ENCODE results near the gene SMARCD2. TPM values are rescaled to one million over a fixed set of nuclear protein-coding genes. Genes with fewer than 3 reads are reported as not detected.

Gene SMARCD2
- total RNA-seq, 4 donors from 2014 or later, result 111 to 161 (median 133) TPM

DNA sequence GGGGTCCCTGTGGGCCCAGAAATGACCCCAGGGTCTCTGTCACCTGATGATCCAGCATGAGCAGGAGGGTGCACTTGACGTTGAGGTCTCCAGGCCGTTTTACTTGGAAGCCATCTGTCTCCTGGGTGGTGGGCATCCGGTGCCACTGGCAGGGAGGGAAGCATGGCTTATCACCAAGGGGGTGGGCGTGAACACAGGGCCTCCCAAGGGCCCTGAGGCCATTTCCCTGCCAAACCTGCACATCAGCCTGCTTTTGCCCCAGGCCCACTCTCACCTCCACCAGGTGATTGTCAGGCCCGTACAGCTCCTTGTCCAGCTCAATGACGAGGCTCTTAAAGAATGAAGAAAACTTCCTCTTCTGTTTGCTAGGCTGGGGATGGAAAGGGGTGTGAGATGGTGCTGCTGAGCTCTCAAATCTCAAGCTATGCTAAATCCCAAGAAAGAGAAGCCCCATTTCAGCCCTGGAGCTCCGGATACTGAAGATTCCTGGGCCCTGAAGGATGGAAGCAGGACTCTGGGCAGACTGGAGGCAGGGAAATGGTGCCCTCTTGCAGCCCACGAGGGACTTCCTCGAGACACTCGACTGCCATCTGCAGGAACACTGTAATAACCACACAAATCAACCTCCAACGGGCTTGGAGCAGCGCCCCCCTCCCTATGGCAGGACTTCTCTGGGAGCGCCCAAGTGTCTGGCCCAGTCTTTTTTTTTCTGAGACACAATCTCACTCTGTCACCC is 7.9 kb downstream of the SMARCD2 start:
- no peak overlapping the region for H3K4me3 ChIP-seq
- DNase-seq, result no peak
- H3K36me3 ChIP-seq, result peaks cover 41 to 80% (median 72%) of the 10 kb centered on the region in 3 donors
- no peaks in the 10 kb centered on the region for H3K9me3 ChIP-seq
- H3K4me1 ChIP-seq, result peaks cover 29 to 80% (median 35%) of the 10 kb centered on the region in 3 donors
- intact Hi-C loops (cut with DNase I), result no loop called here
- peak overlapping the region; percentile 7 to 51 (median 30) for H3K27ac ChIP-seq
- H3K27me3 ChIP-seq, result no peaks in the 10 kb centered on the region
- TF ChIP-seq, protein P1, sequence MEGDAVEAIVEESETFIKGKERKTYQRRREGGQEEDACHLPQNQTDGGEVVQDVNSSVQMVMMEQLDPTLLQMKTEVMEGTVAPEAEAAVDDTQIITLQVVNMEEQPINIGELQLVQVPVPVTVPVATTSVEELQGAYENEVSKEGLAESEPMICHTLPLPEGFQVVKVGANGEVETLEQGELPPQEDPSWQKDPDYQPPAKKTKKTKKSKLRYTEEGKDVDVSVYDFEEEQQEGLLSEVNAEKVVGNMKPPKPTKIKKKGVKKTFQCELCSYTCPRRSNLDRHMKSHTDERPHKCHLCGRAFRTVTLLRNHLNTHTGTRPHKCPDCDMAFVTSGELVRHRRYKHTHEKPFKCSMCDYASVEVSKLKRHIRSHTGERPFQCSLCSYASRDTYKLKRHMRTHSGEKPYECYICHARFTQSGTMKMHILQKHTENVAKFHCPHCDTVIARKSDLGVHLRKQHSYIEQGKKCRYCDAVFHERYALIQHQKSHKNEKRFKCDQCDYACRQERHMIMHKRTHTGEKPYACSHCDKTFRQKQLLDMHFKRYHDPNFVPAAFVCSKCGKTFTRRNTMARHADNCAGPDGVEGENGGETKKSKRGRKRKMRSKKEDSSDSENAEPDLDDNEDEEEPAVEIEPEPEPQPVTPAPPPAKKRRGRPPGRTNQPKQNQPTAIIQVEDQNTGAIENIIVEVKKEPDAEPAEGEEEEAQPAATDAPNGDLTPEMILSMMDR (IDR thresholded peaks at IDR 0.05), result peak in 4 of 6 experiments; percentile 34 to 70 (median 46)
- TF ChIP-seq POLR2A (IDR thresholded peaks at IDR 0.05), result no peak
- WGBS, 2 donors, result 18 to 31% methylated on average over 11 of the region's 13 CpGs

DNA sequence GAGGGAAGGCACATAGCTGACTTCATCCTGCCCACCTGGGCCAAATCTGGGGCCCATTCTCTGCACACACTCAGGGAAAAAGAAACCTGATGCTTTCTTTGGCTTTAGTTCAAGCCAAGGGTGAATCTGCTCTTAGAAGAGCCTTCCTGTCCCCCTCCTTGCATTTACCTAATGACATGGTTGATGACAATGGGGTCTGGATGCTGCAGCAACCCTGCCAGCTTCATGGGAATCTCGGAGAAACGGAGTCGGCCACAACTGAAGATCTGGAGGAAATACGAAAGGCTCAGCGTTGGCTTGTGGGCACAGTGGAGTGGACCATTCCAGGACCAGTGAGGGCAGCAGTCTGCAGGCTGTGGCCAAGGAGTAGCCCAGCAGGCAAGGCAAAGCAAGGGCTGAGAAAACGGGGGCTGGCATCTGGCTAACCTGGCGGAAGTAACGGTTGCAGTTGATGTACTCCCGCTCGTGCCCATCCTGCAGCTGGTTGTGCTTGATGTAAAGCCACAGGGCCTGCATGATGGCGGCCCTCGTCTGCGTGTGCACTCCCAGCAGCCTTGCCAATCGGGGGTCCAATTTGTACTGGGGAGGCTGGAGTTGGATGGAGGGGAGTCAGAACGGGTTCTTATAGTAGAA is 8.6 kb downstream of the SMARCD2 start:
- 87 to 90% methylated on average over 11 of the region's 15 CpGs for WGBS, 2 donors
- peak overlapping the region in 3 of 4 donors; percentile 7 to 51 (median 36) for H3K27ac ChIP-seq
- H3K36me3 ChIP-seq, result peaks cover 41 to 88% (median 76%) of the 10 kb centered on the region in 3 donors
- H3K27me3 ChIP-seq, result no peaks in the 10 kb centered on the region
- no peak for DNase-seq
- H3K9me3 ChIP-seq, result no peaks in the 10 kb centered on the region
- TF ChIP-seq, protein P1 (IDR thresholded peaks at IDR 0.05), result no peak
- no peak for TF ChIP-seq POLR2A (IDR thresholded peaks at IDR 0.05)
- intact Hi-C loops (cut with DNase I), result no loop called here
- no peak overlapping the region for H3K4me3 ChIP-seq
- H3K4me1 ChIP-seq, result peaks cover 27 to 80% (median 34%) of the 10 kb centered on the region in 3 donors

DNA sequence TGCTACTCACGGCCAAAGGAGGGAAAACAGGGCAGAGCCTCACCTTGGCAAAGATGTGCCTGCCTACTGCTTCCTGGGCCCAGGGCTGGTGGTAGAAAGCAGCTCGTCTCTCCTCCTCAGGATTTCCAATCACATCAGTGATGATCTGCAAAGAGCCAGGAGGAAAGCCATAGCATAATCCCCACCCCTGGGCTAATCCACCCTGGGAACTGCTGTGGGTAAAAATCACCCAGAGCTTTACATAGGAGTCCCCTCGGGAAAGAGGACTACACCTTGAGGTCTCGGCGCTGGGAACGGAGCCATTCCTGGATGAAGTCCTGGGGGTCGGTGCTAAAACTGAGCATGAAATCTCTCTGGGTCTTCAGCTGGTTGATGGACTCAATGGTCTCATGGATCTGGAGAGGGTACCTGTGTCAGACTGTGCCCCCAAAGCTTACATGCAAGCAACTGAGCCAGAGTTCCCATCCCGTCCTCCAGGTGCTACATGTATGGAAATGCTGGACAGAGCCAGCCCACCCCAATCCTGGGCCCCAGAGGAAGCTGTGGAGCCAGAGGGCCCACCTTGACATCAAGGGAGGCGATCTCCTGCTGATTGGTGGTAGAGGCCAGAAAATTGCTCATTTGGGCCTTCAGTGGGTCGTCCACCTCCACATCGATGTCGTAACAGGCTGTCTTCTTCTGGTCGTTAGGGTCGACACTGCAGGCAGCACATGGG is 9.3 kb downstream of the SMARCD2 start:
- DNase-seq, result no peak
- no peaks in the 10 kb centered on the region for H3K27me3 ChIP-seq
- H3K36me3 ChIP-seq, result peaks cover 41 to 90% (median 76%) of the 10 kb centered on the region in 3 donors
- intact Hi-C loops (cut with DNase I), result no loop called here
- 79 to 93% methylated on average over 6 to 12 of the region's 14 CpGs for WGBS, 2 donors
- H3K4me1 ChIP-seq, result peaks cover 28 to 80% (median 34%) of the 10 kb centered on the region in 3 donors
- TF ChIP-seq, protein P1 (IDR thresholded peaks at IDR 0.05), result no peak
- no peak for TF ChIP-seq POLR2A (IDR thresholded peaks at IDR 0.05)
- no peak overlapping the region for H3K4me3 ChIP-seq
- peak overlapping the region in 1 of 4 donors; percentile 2 for H3K27ac ChIP-seq
- H3K9me3 ChIP-seq, result no peaks in the 10 kb centered on the region

DNA sequence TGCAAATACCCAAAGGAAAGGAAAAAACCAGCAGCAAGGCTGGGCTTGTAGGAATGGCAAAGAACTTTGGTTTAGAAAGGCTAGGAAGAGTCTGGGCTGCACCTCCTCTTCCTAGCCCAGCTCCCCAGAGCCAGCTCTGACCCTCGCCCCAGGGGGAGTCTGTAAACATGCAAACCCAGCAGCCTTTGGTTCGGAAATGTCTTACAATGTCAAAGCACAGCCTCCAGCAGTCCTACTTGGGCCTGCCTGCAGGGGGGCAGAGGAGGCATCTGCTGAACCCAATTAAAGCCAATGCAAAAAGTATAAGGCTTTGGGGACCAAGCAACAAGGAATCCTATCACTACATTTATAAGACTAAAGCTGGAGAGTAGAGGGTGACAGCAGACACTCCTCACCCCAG is 10.0 kb downstream of the SMARCD2 start:
- H3K9me3 ChIP-seq, result no peaks in the 10 kb centered on the region
- DNase-seq, result no peak
- peaks cover 21 to 76% (median 30%) of the 10 kb centered on the region in 3 donors for H3K4me1 ChIP-seq
- 61 to 90% methylated on average over 2 of the region's 2 CpGs for WGBS, 2 donors
- H3K36me3 ChIP-seq, result peaks cover 41 to 88% (median 74%) of the 10 kb centered on the region in 3 donors
- H3K27ac ChIP-seq, result no peak overlapping the region
- intact Hi-C loops (cut with DNase I), result no loop called here
- TF ChIP-seq, protein P1 (IDR thresholded peaks at IDR 0.05), result no peak
- no peak for TF ChIP-seq POLR2A (IDR thresholded peaks at IDR 0.05)
- H3K27me3 ChIP-seq, result no peaks in the 10 kb centered on the region
- H3K4me3 ChIP-seq, result no peak overlapping the region
